NCI-H1694 treated with DMSO at 0.1 percent for 48 hours (cell line): Measurements from ENCODE around the gene ARFRP1.

Experiments
- DNase-seq: peaks from one replicate; lab custom pipeline; 2025; lab: John Stamatoyannopoulos, UW

The ARFRP1 gene

GRCh38 chr20:63707558-63708300 lies at the start of gene ARFRP1, which contains the start of gene ZGPAT:
Gene ARFRP1 (minus strand): TSS chr20:63707976. CDS start chr20:63707091, 885 bp downstream.
Gene ZGPAT (plus strand): TSS chr20:63708039. CDS start chr20:63708581, 542 bp downstream.
- DNase-seq, result peak; percentile 6

- DNase-seq, result no peak
Measured at GRCh38 chr20:63756648-63756991, 48.8 kb upstream of the ARFRP1 start.

- DNase-seq, result no peak
Measured at GRCh38 chr20:63755933-63756647, 48.3 kb upstream of the ARFRP1 start.

GRCh38 chr20:63754008-63754407 lies 46.2 kb upstream of the ARFRP1 start:
- DNase-seq, result no peak

- DNase-seq, result no peak
Measured at GRCh38 chr20:63753381-63753780, 45.6 kb upstream of the ARFRP1 start.

- DNase-seq, result no peak
Measured at GRCh38 chr20:63752411-63753101, 44.8 kb upstream of the ARFRP1 start.

GRCh38 chr20:63751471-63752271 lies 43.9 kb upstream of the ARFRP1 start:
- DNase-seq, result no peak

- no peak for DNase-seq
Measured at GRCh38 chr20:63750807-63751470, 43.2 kb upstream of the ARFRP1 start.

GRCh38 chr20:63749597-63750508 lies 42.1 kb upstream of the ARFRP1 start:
- DNase-seq, result no peak

GRCh38 chr20:63748934-63749270 lies 41.1 kb upstream of the ARFRP1 start:
- DNase-seq, result no peak

- DNase-seq, result no peak
Measured at GRCh38 chr20:63748070-63748933, 40.5 kb upstream of the ARFRP1 start.

GRCh38 chr20:63747622-63748069 lies 39.9 kb upstream of the ARFRP1 start:
- DNase-seq, result no peak

GRCh38 chr20:63746751-63747315 lies 39.1 kb upstream of the ARFRP1 start:
- no peak for DNase-seq

- DNase-seq, result no peak
Measured at GRCh38 chr20:63745961-63746731, 38.4 kb upstream of the ARFRP1 start.

GRCh38 chr20:63745424-63745805 lies 37.6 kb upstream of the ARFRP1 start:
- no peak for DNase-seq

- no peak for DNase-seq
Measured at GRCh38 chr20:63744574-63745423, 37.0 kb upstream of the ARFRP1 start.

GRCh38 chr20:63744158-63744557 lies 36.4 kb upstream of the ARFRP1 start:
- DNase-seq, result no peak
